Cardiac muscle cell (in vitro differentiated cells and primary cell): ENCODE results near the gene VLDLR. TPM values are rescaled to one million over a fixed set of nuclear protein-coding genes. Genes with fewer than 3 reads are reported as not detected.

Experiments used
- DNase-seq, 2 donors: peaks; one replicate each; pipeline versions ENCODE4 v3.0.0 to v3.0.0-alpha.2; 2010 to 2017; ENCODE audit warnings: low read depth in 1 of 2, low spot score in 1 of 2
- H3K27ac ChIP-seq: fragments of 200-600 bp; sonication (generic); 2 replicates; pipeline ENCODE4 v1.5.1; 2016
- H3K27me3 ChIP-seq: fragments of 200-600 bp; sonication (generic); 2 replicates; pipeline ENCODE4 v1.6.0; 2016; ENCODE audit warnings: control low read depth
- H3K36me3 ChIP-seq: fragments of 200-600 bp; sonication (generic); 2 replicates; pipeline ENCODE4 v1.5.1; 2016; ENCODE audit warnings: control low read depth
- H3K4me1 ChIP-seq: fragments of 200-600 bp; sonication (generic); 2 replicates; pipeline ENCODE4 v1.8.1; 2017; ENCODE audit warnings: low read depth, mild to moderate bottlenecking, mixed run types
- H3K4me3 ChIP-seq: fragments of 200-600 bp; sonication (generic); 2 replicates; pipeline ENCODE4 v1.5.1; 2016; ENCODE audit warnings: mild to moderate bottlenecking
- H3K9me3 ChIP-seq: fragments of 200-600 bp; sonication (generic); 2 replicates; pipeline ENCODE4 v1.5.1; 2017; ENCODE audit warnings: low read depth, mild to moderate bottlenecking, control low read depth
- CTCF ChIP-seq: IDR thresholded peaks from 2 replicates; pipeline ENCODE4 v1.5.1; 2012; ENCODE audit warnings: low read depth, mild to moderate bottlenecking, low read length
- polyA plus RNA-seq: library from polyadenylated mRNA; unstranded; fragments of >200 nt; fragmentation: Nextera tagmentation; extraction: Ambion mirVana; gene quantifications from 2 replicates; pipeline ENCODE4 v1.2.1, GENCODE V29; 2016
- total RNA-seq: library from RNA; depleted of rRNA; stranded (reverse); fragments of >200 nt; gene quantifications from 2 replicates; pipeline ENCODE4 v1.2.3, GENCODE V29; 2016

VLDLR gene
- total and polyA plus RNA-seq, 2 experiments from 2014 or later: 36.1 to 41.2 TPM

- H3K27ac ChIP-seq: no peak overlapping the region
- H3K4me1 ChIP-seq: no peaks in the 10 kb centered on the region
- H3K36me3 ChIP-seq: no peaks in the 10 kb centered on the region
- no peak for DNase-seq
- peaks cover 8% of the 10 kb centered on the region for H3K27me3 ChIP-seq
- no peak overlapping the region for H3K4me3 ChIP-seq
- H3K9me3 ChIP-seq: no peaks in the 10 kb centered on the region
- no peak for TF ChIP-seq CTCF
Observed at GRCh38 chr9:2618289-2618688, 3.3 kb upstream of the VLDLR start.

- Histone ChIP-seq H3K27me3 (peaks cover 8% of the 10 kb centered on the region), H3K36me3 (no peaks in the 10 kb centered on the region), H3K4me3 (peak overlapping the region; percentile 59), H3K9me3 (no peaks in the 10 kb centered on the region), H3K4me1 (peaks cover 24% of the 10 kb centered on the region), H3K27ac (peak overlapping the region; percentile 92)
- peak; percentile 87 to 91 for DNase-seq
- peak; percentile 22 for TF ChIP-seq CTCF
Observed at GRCh38 chr9:2620919-2621721, 467 bp upstream of the VLDLR start.

- Histone ChIP-seq H3K27ac (peak overlapping the region; percentile 92), H3K4me3 (peak overlapping the region; percentile 59), H3K9me3 (no peaks in the 10 kb centered on the region), H3K27me3 (peaks cover 8% of the 10 kb centered on the region), H3K4me1 (peaks cover 29% of the 10 kb centered on the region), H3K36me3 (no peaks in the 10 kb centered on the region)
- no peak for TF ChIP-seq CTCF
- peak; percentile 52 to 66 for DNase-seq
Observed at GRCh38 chr9:2622461-2623287, 1.1 kb downstream of the VLDLR start.

GRCh38 chr9:2623288-2624050 lies 1.9 kb downstream of the VLDLR start:
- H3K27ac ChIP-seq: peak overlapping the region; percentile 92

More at GRCh38 chr9:2623288-2624050, 1.9 kb downstream of the VLDLR start:
- peak overlapping the region; percentile 59 for H3K4me3 ChIP-seq
- no peaks in the 10 kb centered on the region for H3K9me3 ChIP-seq
- TF ChIP-seq CTCF: no peak
- peaks cover 30% of the 10 kb centered on the region for H3K4me1 ChIP-seq
- H3K36me3 ChIP-seq: no peaks in the 10 kb centered on the region
- H3K27me3 ChIP-seq: peaks cover 8% of the 10 kb centered on the region
- peak; percentile 77 to 92 for DNase-seq
